ENCODE measurements around the gene CPLANE2. TPM values are rescaled to one million over a fixed set of nuclear protein-coding genes. Genes with fewer than 3 reads are reported as not detected.

Gene CPLANE2
- total RNA-seq, 1 donor from 2014 or later = 3.0 TPM

DNA sequence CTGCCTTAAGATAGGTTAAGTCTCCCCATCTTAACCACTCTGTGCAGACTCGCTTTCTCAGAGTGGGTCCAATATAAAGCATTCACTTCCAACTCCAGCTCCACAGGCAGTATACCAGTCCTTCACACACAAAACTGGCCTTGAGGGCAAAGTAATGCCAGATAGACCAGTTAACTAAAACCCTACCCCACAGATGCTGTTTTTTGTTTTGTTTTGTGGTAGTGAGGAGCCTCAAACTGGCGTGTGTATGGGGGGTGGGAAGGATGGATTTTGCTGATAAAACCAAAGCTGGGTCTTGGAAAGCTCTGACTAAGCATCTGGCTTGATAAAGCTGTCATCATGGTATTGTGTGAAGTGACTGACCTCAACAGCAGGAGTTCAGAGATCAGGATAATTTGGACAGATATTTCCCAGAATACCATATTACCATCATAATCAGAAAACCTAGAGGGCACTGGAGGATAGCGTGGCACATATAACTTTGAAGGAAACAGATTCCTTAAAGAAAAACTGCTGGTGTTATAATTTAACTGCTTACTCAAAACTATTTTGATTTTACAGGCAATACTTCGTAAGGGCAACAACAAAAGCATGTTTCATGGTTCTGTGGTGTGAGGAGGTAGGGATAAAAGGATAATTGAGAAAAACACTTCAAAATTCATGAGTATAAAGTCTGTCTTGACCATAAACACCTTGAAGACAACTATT lies 29.6 kb upstream of the CPLANE2 start:
- H3K4me2 ChIP-seq = no peak overlapping the region
- peaks cover 27% of the 10 kb centered on the region for H4K20me1 ChIP-seq (ENCODE audit: low read depth)
- Mint-ChIP-seq H3K36me3 (peaks cover 10% of the 10 kb centered on the region), H3K4me1 (peaks cover 20% of the 10 kb centered on the region), H3K27me3 (ENCODE audit: insufficient read depth, low read depth) (no peaks in the 10 kb centered on the region), H3K9me3 (no peaks in the 10 kb centered on the region), H3K4me3 (no peak overlapping the region), H3K27ac (no peak overlapping the region)
- no peak overlapping the region for H3K4me3 ChIP-seq
- no peak overlapping the region for H3K9ac ChIP-seq
- no peaks in the 10 kb centered on the region for H3K4me1 ChIP-seq
- no peak overlapping the region for H3K27ac ChIP-seq
- H3F3A ChIP-seq (ENCODE audit: low read depth) = peaks cover 3% of the 10 kb centered on the region
- no peaks in the 10 kb centered on the region for H3K9me3 ChIP-seq (ENCODE audit: low read depth)
- TF ChIP-seq EZH2phosphoT487 (IDR thresholded peaks at IDR 0.05) = no peak
- TF ChIP-seq, protein P1, sequence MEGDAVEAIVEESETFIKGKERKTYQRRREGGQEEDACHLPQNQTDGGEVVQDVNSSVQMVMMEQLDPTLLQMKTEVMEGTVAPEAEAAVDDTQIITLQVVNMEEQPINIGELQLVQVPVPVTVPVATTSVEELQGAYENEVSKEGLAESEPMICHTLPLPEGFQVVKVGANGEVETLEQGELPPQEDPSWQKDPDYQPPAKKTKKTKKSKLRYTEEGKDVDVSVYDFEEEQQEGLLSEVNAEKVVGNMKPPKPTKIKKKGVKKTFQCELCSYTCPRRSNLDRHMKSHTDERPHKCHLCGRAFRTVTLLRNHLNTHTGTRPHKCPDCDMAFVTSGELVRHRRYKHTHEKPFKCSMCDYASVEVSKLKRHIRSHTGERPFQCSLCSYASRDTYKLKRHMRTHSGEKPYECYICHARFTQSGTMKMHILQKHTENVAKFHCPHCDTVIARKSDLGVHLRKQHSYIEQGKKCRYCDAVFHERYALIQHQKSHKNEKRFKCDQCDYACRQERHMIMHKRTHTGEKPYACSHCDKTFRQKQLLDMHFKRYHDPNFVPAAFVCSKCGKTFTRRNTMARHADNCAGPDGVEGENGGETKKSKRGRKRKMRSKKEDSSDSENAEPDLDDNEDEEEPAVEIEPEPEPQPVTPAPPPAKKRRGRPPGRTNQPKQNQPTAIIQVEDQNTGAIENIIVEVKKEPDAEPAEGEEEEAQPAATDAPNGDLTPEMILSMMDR (IDR thresholded peaks at IDR 0.05) = no peak
- no peak for TF ChIP-seq EZH2 (IDR thresholded peaks at IDR 0.05)
- peaks cover 37% of the 10 kb centered on the region for H3K79me2 ChIP-seq (ENCODE audit: low read depth)
- no peaks in the 10 kb centered on the region for H3K36me3 ChIP-seq
- H2AFZ ChIP-seq (replicated peaks) = no peak overlapping the region
- no peak for DNase-seq (ENCODE audit: low spot score)
- H3K27me3 ChIP-seq = no peaks in the 10 kb centered on the region

DNA sequence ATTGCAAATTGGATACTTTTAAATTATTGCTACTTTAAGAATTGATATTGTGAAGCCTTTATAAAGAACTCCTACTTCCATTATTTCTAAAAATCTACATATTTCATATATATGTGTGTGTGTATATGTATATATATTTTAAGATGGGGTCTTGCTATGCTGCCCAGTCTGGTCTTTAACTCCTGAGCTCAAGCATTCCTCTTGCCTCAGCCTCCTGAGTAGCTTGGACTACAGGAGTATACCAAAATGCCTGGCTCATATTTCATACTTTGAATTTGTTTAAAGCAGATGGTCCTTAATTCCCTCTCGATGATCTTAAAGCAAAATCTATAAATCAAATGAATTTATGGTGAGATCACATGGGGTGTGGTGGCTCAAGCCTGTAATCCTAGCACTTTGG lies 25.1 kb upstream of the CPLANE2 start:
- H3K4me3 ChIP-seq = no peak overlapping the region
- peaks cover 20% of the 10 kb centered on the region for H4K20me1 ChIP-seq (ENCODE audit: low read depth)
- no peaks in the 10 kb centered on the region for H3K27me3 ChIP-seq
- TF ChIP-seq EZH2 (IDR thresholded peaks at IDR 0.05) (no peak), EZH2phosphoT487 (IDR thresholded peaks at IDR 0.05) (no peak)
- TF ChIP-seq, protein P1 (IDR thresholded peaks at IDR 0.05) = no peak
- H2AFZ ChIP-seq (replicated peaks) = no peak overlapping the region
- peaks cover 4% of the 10 kb centered on the region for H3K36me3 Mint-ChIP-seq
- no peaks in the 10 kb centered on the region for H3K27me3 Mint-ChIP-seq (ENCODE audit: insufficient read depth, low read depth)
- no peak for DNase-seq (ENCODE audit: low spot score)
- H3K9me3 Mint-ChIP-seq = no peaks in the 10 kb centered on the region
- no peak overlapping the region for H3K4me3 Mint-ChIP-seq
- no peaks in the 10 kb centered on the region for H3F3A ChIP-seq (ENCODE audit: low read depth)
- no peak overlapping the region for H3K4me2 ChIP-seq
- H3K27ac Mint-ChIP-seq = no peak overlapping the region
- H3K27ac ChIP-seq = no peak overlapping the region
- peaks cover 11% of the 10 kb centered on the region for H3K4me1 Mint-ChIP-seq
- no peaks in the 10 kb centered on the region for H3K9me3 ChIP-seq (ENCODE audit: low read depth)
- H3K9ac ChIP-seq = no peak overlapping the region
- no peaks in the 10 kb centered on the region for H3K36me3 ChIP-seq
- peaks cover 2% of the 10 kb centered on the region for H3K4me1 ChIP-seq
- peaks cover 44% of the 10 kb centered on the region for H3K79me2 ChIP-seq (ENCODE audit: low read depth)

DNA sequence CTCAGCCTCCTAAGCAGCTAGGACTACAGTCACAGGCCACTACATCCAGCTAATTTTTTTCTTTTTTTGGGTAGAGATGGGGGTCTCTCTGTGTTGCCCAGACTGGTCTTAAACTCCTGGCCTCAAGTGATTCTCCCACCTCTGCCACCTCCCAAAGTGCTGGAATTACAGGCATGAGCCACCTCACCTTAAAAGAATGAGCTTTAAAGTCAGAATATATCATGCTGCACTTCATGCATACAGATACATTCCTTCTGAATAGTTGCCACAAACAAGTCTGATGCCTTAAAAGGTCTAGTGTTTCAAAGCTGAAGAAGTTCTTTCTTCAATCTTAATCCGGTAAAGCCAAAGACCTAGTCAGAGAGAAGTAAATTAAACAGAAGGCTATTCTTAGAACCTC lies 23.8 kb upstream of the CPLANE2 start:
- no peak overlapping the region for H3K4me3 Mint-ChIP-seq
- H3K27ac Mint-ChIP-seq = no peak overlapping the region
- no peaks in the 10 kb centered on the region for H3K27me3 Mint-ChIP-seq (ENCODE audit: insufficient read depth, low read depth)
- H3K4me1 ChIP-seq = peaks cover 2% of the 10 kb centered on the region
- no peaks in the 10 kb centered on the region for H3F3A ChIP-seq (ENCODE audit: low read depth)
- peaks cover 3% of the 10 kb centered on the region for H3K4me1 Mint-ChIP-seq
- H3K9ac ChIP-seq = no peak overlapping the region
- H3K4me2 ChIP-seq = no peak overlapping the region
- peaks cover 25% of the 10 kb centered on the region for H4K20me1 ChIP-seq (ENCODE audit: low read depth)
- H3K9me3 ChIP-seq (ENCODE audit: low read depth) = no peaks in the 10 kb centered on the region
- no peaks in the 10 kb centered on the region for H3K36me3 ChIP-seq
- H3K36me3 Mint-ChIP-seq = peaks cover 9% of the 10 kb centered on the region
- H3K4me3 ChIP-seq = no peak overlapping the region
- H3K9me3 Mint-ChIP-seq = no peaks in the 10 kb centered on the region
- H3K79me2 ChIP-seq (ENCODE audit: low read depth) = peaks cover 37% of the 10 kb centered on the region
- no peak for DNase-seq (ENCODE audit: low spot score)
- TF ChIP-seq, protein P1 (IDR thresholded peaks at IDR 0.05) = no peak
- TF ChIP-seq EZH2phosphoT487 (IDR thresholded peaks at IDR 0.05) (no peak), EZH2 (IDR thresholded peaks at IDR 0.05) (no peak)
- no peaks in the 10 kb centered on the region for H3K27me3 ChIP-seq
- H3K27ac ChIP-seq = peak overlapping the region; percentile 32
- H2AFZ ChIP-seq (replicated peaks) = no peak overlapping the region

Measured in neural progenitor cell (in vitro differentiated cells).